Calu3 (cell line): ENCODE results near the gene LARP1B. TPM values are rescaled to one million over a fixed set of nuclear protein-coding genes. Genes with fewer than 3 reads are reported as not detected.
"Not testable (repeated sequence)": the region's sequence is repeated elsewhere in the genome, so short reads cannot be mapped to it uniquely, and the experiment has no call there.

Experiments
- BruUV-seq: library from RNA; stranded (reverse); fragments of 400-500 nt; replicated peaks from 2 replicates; lab custom pipeline; 2021; lab: Mats Ljungman, UMichigan
- CTCF ChIA-PET: fragments of 300-600 bp; sonication (Branson Sonifier 250); formaldehyde crosslinking; loops from one replicate; lab custom pipeline; 2022; ENCODE audit warnings: antibody characterized with exemption; lab: Charles Lee
- DNase-seq: peaks from one replicate; pipeline ENCODE4 v3.0.0; 2022
- H3K27ac Mint-ChIP-seq: one replicate; pipeline ENCODE4 v1.8.0; 2022; ENCODE audit warnings: mixed read lengths; ENCODE audit not compliant: unreplicated experiment
- H3K27me3 Mint-ChIP-seq: one replicate; pipeline ENCODE4 v1.8.0; 2022; ENCODE audit warnings: mixed read lengths; ENCODE audit not compliant: unreplicated experiment
- H3K36me3 Mint-ChIP-seq: one replicate; pipeline ENCODE4 v1.8.0; 2022; ENCODE audit warnings: mild to moderate bottlenecking, moderate library complexity, mixed read lengths; ENCODE audit not compliant: insufficient read depth, unreplicated experiment
- H3K4me1 Mint-ChIP-seq: one replicate; pipeline ENCODE4 v1.8.0; 2022; ENCODE audit warnings: mild to moderate bottlenecking, low read depth, mixed read lengths; ENCODE audit not compliant: unreplicated experiment
- H3K4me3 Mint-ChIP-seq: one replicate; pipeline ENCODE4 v1.8.0; 2022; ENCODE audit warnings: mild to moderate bottlenecking, low read depth, moderate library complexity, mixed read lengths; ENCODE audit not compliant: unreplicated experiment
- H3K9me3 Mint-ChIP-seq: one replicate; pipeline ENCODE4 v1.8.0; 2022; ENCODE audit warnings: low read depth, mixed read lengths; ENCODE audit not compliant: unreplicated experiment
- intact Hi-C: fragments of 100-400 bp; cut with micrococcal nuclease; formaldehyde crosslinking; loops from one replicate; pipeline ENCODE4 v1.10.0; 2022; ENCODE audit not compliant: unreplicated experiment
- total RNA-seq: library from RNA; stranded (reverse); gene quantifications from 2 replicates; pipeline ENCODE4 v1.2.3, GENCODE V29; 2022
- TF ChIP-seq, protein P1 (sequence below): fragments of 200-600 bp; IDR thresholded peaks from one replicate; pipeline ENCODE4 v1.8.0; 2022; ENCODE audit warnings: antibody characterized with exemption; ENCODE audit not compliant: unreplicated experiment

Gene LARP1B
- total RNA-seq, 1 experiment from 2014 or later = 19.7 TPM

DNA sequence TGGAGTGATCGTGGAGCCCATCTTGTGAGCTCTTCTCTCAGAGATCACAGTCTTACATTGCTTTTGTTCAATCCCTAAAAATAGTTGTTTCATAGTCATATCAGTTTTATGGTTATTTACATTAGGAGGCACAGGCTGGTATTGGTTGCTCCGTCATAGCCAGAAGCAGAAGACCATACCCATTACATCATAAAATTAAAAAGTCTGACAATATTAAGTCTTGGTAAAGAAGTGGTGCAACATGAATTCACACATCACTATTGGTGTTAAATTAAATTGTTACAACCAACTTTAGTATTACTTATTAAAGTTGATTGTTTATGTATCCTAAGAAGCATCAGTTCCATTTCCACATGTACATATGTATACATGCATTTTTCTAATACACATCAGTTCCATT, 84.6 kb downstream of the LARP1B start:
- H3K36me3 Mint-ChIP-seq = no peaks in the 10 kb centered on the region
- intact Hi-C loops = no loop called here
- BruUV-seq = no TSS peak
- H3K9me3 Mint-ChIP-seq = peaks cover 2% of the 10 kb centered on the region
- no peak for DNase-seq
- H3K27me3 Mint-ChIP-seq = no peaks in the 10 kb centered on the region
- H3K4me3 Mint-ChIP-seq = no peak overlapping the region
- TF ChIP-seq, protein P1, sequence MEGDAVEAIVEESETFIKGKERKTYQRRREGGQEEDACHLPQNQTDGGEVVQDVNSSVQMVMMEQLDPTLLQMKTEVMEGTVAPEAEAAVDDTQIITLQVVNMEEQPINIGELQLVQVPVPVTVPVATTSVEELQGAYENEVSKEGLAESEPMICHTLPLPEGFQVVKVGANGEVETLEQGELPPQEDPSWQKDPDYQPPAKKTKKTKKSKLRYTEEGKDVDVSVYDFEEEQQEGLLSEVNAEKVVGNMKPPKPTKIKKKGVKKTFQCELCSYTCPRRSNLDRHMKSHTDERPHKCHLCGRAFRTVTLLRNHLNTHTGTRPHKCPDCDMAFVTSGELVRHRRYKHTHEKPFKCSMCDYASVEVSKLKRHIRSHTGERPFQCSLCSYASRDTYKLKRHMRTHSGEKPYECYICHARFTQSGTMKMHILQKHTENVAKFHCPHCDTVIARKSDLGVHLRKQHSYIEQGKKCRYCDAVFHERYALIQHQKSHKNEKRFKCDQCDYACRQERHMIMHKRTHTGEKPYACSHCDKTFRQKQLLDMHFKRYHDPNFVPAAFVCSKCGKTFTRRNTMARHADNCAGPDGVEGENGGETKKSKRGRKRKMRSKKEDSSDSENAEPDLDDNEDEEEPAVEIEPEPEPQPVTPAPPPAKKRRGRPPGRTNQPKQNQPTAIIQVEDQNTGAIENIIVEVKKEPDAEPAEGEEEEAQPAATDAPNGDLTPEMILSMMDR = no peak
- CTCF ChIA-PET = interaction anchor here (0.6 kb wide), 2 partner anchors 13 to 1191 kb away, joined by 3 read pairs; no protein-coding TSS in a partner anchor
- no peak overlapping the region for H3K27ac Mint-ChIP-seq
- H3K4me1 Mint-ChIP-seq = no peaks in the 10 kb centered on the region

DNA sequence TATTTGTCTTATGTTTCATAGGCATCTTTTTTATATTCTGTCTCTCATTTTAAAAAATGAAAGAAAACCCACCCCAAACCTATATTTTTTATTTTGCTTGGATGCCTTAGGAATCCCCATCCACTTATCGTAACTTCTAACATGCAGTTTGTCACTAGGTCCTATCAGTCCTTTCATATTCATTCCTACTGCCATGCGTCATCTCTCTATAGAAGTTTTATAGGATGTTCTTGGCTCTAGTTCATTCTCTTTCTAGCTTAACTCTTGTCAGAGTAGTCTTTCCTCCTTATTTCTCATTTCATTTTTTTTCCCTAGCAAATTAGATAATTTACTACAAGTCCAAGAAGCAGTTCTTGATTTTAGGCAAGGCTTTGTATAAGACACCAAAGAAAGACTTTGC, 92.7 kb downstream of the LARP1B start:
- H3K36me3 Mint-ChIP-seq = no peaks in the 10 kb centered on the region
- H3K9me3 Mint-ChIP-seq = peaks cover 3% of the 10 kb centered on the region
- no peak overlapping the region for H3K4me3 Mint-ChIP-seq
- intact Hi-C loops = no loop called here
- no peak overlapping the region for H3K27ac Mint-ChIP-seq
- TF ChIP-seq, protein P1 = no peak
- no TSS peak for BruUV-seq
- no peaks in the 10 kb centered on the region for H3K27me3 Mint-ChIP-seq
- no peak for DNase-seq
- CTCF ChIA-PET = interaction anchor here (0.5 kb wide), 1 partner anchor 28 kb away, joined by 4 read pairs; no protein-coding TSS in a partner anchor
- no peaks in the 10 kb centered on the region for H3K4me1 Mint-ChIP-seq

DNA sequence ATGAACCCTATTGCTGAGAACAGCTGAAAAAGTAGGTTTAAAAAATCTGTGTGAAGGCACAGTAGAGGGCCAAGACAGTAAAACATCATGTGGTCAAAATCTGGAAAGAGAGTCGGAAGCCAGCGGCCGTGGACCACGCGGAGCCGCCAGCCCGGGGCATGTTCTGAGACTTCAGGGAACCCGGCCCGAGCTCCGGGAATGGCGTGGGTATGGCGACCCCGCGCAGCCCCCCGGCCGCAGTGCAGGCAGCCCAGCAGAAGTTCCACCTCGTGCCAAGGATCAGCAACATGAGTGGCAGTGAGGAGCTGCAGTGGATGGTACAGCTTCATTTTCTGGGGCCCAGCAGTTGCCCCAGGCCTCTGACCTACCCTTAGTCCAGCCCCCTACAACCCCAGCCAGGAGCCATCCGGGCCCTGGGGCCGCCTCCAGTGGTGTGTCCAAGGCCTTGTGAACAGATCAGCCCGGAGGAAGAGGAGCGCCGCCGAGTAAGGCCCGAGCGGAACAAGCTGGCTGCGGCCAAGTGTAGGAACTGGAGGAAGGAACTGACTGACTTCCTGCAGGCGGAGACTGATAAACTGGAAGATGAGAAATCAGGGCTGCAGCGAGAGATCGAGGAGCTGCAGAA, 94.2 kb downstream of the LARP1B start:
- no TSS peak for BruUV-seq
- intact Hi-C loops = no loop called here
- DNase-seq = no peak
- CTCF ChIA-PET = no interaction called here
- Mint-ChIP-seq H3K9me3 (peaks cover 3% of the 10 kb centered on the region), H3K4me1 (peaks cover 6% of the 10 kb centered on the region), H3K27ac (no peak overlapping the region), H3K36me3 (peaks cover 4% of the 10 kb centered on the region), H3K27me3 (no peaks in the 10 kb centered on the region), H3K4me3 (no peak overlapping the region)
- TF ChIP-seq, protein P1 = no peak

DNA sequence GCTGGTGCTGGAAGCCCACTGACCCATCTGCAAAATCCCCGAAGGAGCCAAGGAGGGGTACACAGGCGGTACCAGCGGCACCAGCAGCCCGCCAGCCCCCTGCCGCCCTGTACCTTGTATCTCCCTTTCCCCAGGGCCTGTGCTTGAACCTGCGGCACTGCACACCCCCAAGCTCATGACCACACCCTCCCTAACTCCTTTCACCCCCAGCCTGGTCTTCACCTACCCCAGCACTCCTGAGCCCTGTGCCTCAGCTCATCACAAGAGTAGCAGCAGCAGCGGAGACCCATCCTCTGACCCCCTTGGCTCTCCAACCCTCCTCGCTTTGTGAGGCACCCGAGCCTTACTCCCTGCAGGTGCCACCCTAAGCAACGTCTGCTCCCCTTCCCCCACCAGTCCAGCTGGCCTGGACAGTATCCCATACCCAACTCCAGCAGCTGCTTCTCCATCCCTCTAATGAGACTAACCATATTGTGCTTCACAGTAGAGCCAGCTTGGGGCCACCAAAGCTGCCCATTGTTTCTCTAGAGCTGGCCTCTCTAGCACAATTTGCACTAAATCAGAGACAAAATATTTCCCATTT, 94.9 kb downstream of the LARP1B start:
- no peak for DNase-seq
- peaks cover 8% of the 10 kb centered on the region for H3K4me1 Mint-ChIP-seq
- CTCF ChIA-PET = no interaction called here
- BruUV-seq = no TSS peak
- H3K27me3 Mint-ChIP-seq = no peaks in the 10 kb centered on the region
- H3K9me3 Mint-ChIP-seq = peaks cover 3% of the 10 kb centered on the region
- intact Hi-C loops = no loop called here
- no peak overlapping the region for H3K27ac Mint-ChIP-seq
- H3K36me3 Mint-ChIP-seq = peaks cover 4% of the 10 kb centered on the region
- TF ChIP-seq, protein P1 = no peak
- H3K4me3 Mint-ChIP-seq = no peak overlapping the region

DNA sequence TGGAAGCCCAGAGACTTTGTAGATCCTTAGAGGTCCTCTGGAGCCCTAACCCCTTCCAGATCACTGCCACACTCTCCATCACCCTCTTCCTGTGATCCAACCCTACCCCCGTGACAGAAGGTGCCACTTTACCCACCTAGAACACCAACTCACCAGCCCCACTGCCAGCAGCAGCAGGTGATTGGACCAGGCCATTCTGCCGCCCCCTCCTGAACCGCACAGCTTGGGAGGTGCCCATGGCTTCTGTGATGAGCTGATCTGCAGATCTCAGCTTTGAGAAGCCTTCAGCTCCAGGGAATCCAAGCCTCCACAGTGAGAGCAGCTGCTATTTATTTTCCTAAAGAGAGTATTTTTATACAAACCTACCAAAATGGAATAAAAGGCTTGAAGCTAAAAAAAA, 95.4 kb downstream of the LARP1B start:
- intact Hi-C loops = not testable (repeated sequence)

More for the DNA sequence above, 95.4 kb downstream of the LARP1B start:
- peaks cover 12% of the 10 kb centered on the region for H3K4me1 Mint-ChIP-seq
- H3K36me3 Mint-ChIP-seq, CTCF ChIA-PET, H3K27ac Mint-ChIP-seq, H3K9me3 Mint-ChIP-seq, H3K27me3 Mint-ChIP-seq, BruUV-seq, H3K4me3 Mint-ChIP-seq, DNase-seq: not testable (repeated sequence)
